Measurements from ENCODE around the gene JMJD4. TPM values are rescaled to one million over a fixed set of nuclear protein-coding genes. Genes with fewer than 3 reads are reported as not detected.
A peak's percentile ranks its signal among the peaks of the same experiment; 100 is the strongest.

Gene JMJD4
- total RNA-seq, 3 donors from 2014 or later (not counting 1 experiment from before 2014, with no cell fraction given) = 8.8 to 12.4 (median 12.3) TPM

DNA sequence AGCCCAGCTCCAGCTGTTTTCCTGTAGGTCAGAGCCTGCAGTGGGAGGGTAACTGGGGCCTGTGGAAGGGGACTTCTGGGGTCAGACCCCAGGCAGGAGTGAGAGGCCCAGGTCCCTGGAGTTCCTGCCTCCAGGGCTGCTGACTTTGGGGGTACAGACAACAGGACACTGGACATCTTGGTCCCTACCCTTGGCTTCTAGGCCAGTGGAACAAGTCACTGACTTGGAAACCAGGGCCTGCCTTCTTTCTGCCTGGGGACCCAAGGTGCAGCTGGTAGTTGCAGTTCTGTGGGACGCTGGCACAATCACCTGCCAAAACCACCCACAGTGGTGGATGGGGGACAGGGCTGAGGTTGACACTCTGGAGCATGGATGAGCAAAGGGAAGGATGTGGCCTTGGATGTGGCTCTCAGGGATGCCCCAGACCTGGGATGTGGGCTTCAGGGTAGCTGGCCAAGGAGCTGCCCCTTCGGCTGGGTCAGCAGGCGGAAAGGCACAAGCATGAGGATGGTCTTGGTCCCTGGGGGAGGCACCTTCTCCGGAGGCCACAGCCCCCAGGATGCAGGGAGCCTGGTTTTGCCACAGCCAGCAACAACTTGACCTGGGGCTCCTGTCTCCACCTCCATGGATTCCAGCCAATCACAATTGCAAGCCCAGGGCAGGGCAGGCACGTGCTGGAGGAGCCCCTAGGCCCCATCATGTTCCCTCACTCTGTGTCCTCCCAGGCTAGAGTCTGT is 5.8 kb downstream of the JMJD4 start:
- no peaks in the 10 kb centered on the region for H3K9me3 Mint-ChIP-seq
- no peaks in the 10 kb centered on the region for H3K9me3 ChIP-seq (ENCODE audit: control insufficient read depth, insufficient read depth, low read length)
- H3K27me3 ChIP-seq (ENCODE audit: control insufficient read depth, insufficient read depth, low read length) = no peaks in the 10 kb centered on the region
- WGBS (ENCODE audit: insufficient coverage) = 66% methylated on average over 5 of the region's 5 CpGs
- H3K4me1 Mint-ChIP-seq = peaks cover 14 to 28% of the 10 kb centered on the region in 2 donors
- ATAC-seq (no peak), DNase-seq (peak in 1 of 2 donors; percentile 30)
- H3K36me3 ChIP-seq (ENCODE audit: control insufficient read depth, insufficient read depth, low read length) = peaks cover 6% of the 10 kb centered on the region
- H3K36me3 Mint-ChIP-seq = no peaks in the 10 kb centered on the region
- peak overlapping the region; percentile 76 for H3K4me3 Mint-ChIP-seq
- no peak overlapping the region for H3K27ac ChIP-seq (ENCODE audit: low read length)
- no peak for TF ChIP-seq CTCF (IDR thresholded peaks at IDR 0.05)
- peaks cover 7 to 12% of the 10 kb centered on the region in 2 donors for H3K27me3 Mint-ChIP-seq (ENCODE audit: low read depth in 2 of 2)
- intact Hi-C loops (cut with micrococcal nuclease) = no loop called here
- H3K4me1 ChIP-seq (ENCODE audit: control insufficient read depth, insufficient read depth, low read length) = peaks cover 34% of the 10 kb centered on the region
- H3K27ac Mint-ChIP-seq = peak overlapping the region in 1 of 2 donors; percentile 84
- H3K4me3 ChIP-seq (ENCODE audit: low read length) = peak overlapping the region; percentile 41

- ATAC-seq (peak in 1 of 3 donors; percentile 11), DNase-seq (no peak)
- Mint-ChIP-seq H3K36me3 (no peaks in the 10 kb centered on the region), H3K9me3 (no peaks in the 10 kb centered on the region), H3K4me3 (peak overlapping the region; percentile 76), H3K27me3 (ENCODE audit: low read depth in 2 of 2) (peaks cover 7 to 15% of the 10 kb centered on the region in 2 donors), H3K27ac (peak overlapping the region in 1 of 2 donors; percentile 84), H3K4me1 (peaks cover 10 to 28% of the 10 kb centered on the region in 2 donors)
- 6% methylated on average over 11 of the region's 11 CpGs for WGBS (ENCODE audit: insufficient coverage)
- Histone ChIP-seq H3K27ac (ENCODE audit: low read length) (no peak overlapping the region), H3K36me3 (ENCODE audit: control insufficient read depth, insufficient read depth, low read length) (peaks cover 6% of the 10 kb centered on the region), H3K4me1 (ENCODE audit: control insufficient read depth, insufficient read depth, low read length) (peaks cover 29% of the 10 kb centered on the region), H3K27me3 (ENCODE audit: control insufficient read depth, insufficient read depth, low read length) (no peaks in the 10 kb centered on the region), H3K4me3 (ENCODE audit: low read length) (peak overlapping the region; percentile 41), H3K9me3 (ENCODE audit: control insufficient read depth, insufficient read depth, low read length) (no peaks in the 10 kb centered on the region)
- intact Hi-C loops (cut with micrococcal nuclease) = no loop called here
- no peak for TF ChIP-seq CTCF (IDR thresholded peaks at IDR 0.05)
These were observed 6.3 kb downstream of the JMJD4 start for GRCh38 chr1:227728892-227729143.

GRCh38 chr1:227728059-227728891 is 6.8 kb downstream of the JMJD4 start:
- Mint-ChIP-seq H3K27me3 (ENCODE audit: low read depth in 2 of 2) (peaks cover 9 to 18% of the 10 kb centered on the region in 2 donors), H3K36me3 (peaks cover 3% of the 10 kb centered on the region), H3K4me3 (peak overlapping the region; percentile 83), H3K27ac (peak overlapping the region in 1 of 2 donors; percentile 84), H3K4me1 (peaks cover 5 to 22% of the 10 kb centered on the region in 2 donors), H3K9me3 (no peaks in the 10 kb centered on the region)
- Histone ChIP-seq H3K4me3 (ENCODE audit: low read length) (peak overlapping the region; percentile 48), H3K4me1 (ENCODE audit: control insufficient read depth, insufficient read depth, low read length) (peaks cover 23% of the 10 kb centered on the region), H3K9me3 (ENCODE audit: control insufficient read depth, insufficient read depth, low read length) (peaks cover 2% of the 10 kb centered on the region), H3K36me3 (ENCODE audit: control insufficient read depth, insufficient read depth, low read length) (peaks cover 6% of the 10 kb centered on the region), H3K27ac (ENCODE audit: low read length) (no peak overlapping the region), H3K27me3 (ENCODE audit: control insufficient read depth, insufficient read depth, low read length) (no peaks in the 10 kb centered on the region)
- ATAC-seq (peak; percentile 40 to 73 (median 72)), DNase-seq (peak in 1 of 2 donors; percentile 79)
- intact Hi-C loops (cut with micrococcal nuclease) = no loop called here
- WGBS (ENCODE audit: insufficient coverage) = 1% methylated on average over 36 of the region's 51 CpGs
- TF ChIP-seq CTCF (IDR thresholded peaks at IDR 0.05) = no peak
